Liver (tissue), 9 donors: Measurements from ENCODE around the gene CHRNB1. TPM values are rescaled to one million over a fixed set of nuclear protein-coding genes. Genes with fewer than 3 reads are reported as not detected.

Experiments
- DNase-seq: peaks from one replicate; pipeline ENCODE4 v3.0.0-alpha.2; 2017; ENCODE audit warnings: low spot score
- H3K27ac ChIP-seq, 2 donors: one replicate each; pipeline ENCODE4 v1.7.0; 2013; ENCODE audit warnings: inconsistent platforms in 2 of 2, low read length in 2 of 2, control low read depth in 1 of 2, low read depth in 1 of 2, mild to moderate bottlenecking in 1 of 2
- H3K27me3 ChIP-seq, 4 donors: one replicate each; pipeline versions ENCODE4 v1.6.1 to v1.7.0; 2013; ENCODE audit warnings: low read length in 3 of 4, inconsistent platforms in 1 of 4, mild to moderate bottlenecking in 1 of 4, moderate library complexity in 1 of 4; ENCODE audit not compliant: control insufficient read depth in 4 of 4, insufficient read depth in 4 of 4
- H3K36me3 ChIP-seq, 4 donors: one replicate each; pipeline versions ENCODE4 v1.6.1 to v1.7.0; 2013; ENCODE audit warnings: low read length in 3 of 4, mild to moderate bottlenecking in 3 of 4, low read depth in 1 of 4, moderate library complexity in 1 of 4; ENCODE audit not compliant: control insufficient read depth in 4 of 4, insufficient read depth in 3 of 4
- H3K4me1 ChIP-seq, 4 donors: one replicate each; pipeline versions ENCODE4 v1.6.1 to v1.7.0; 2013; ENCODE audit warnings: low read length in 3 of 4, mild to moderate bottlenecking in 3 of 4, moderate library complexity in 1 of 4; ENCODE audit not compliant: control insufficient read depth in 4 of 4, insufficient read depth in 4 of 4
- H3K4me3 ChIP-seq, 3 donors: one replicate each; pipeline versions ENCODE4 v1.6.1 to v1.7.0; 2013; ENCODE audit warnings: low read length in 3 of 3, control low read depth in 1 of 3, low read depth in 1 of 3, mild to moderate bottlenecking in 1 of 3
- H3K9ac ChIP-seq, 2 donors: one replicate each; pipeline ENCODE4 v1.7.0; 2013; ENCODE audit warnings: low read length in 2 of 2, mild to moderate bottlenecking in 2 of 2, moderate library complexity in 2 of 2, control low read depth in 1 of 2, low read depth in 1 of 2
- H3K9me3 ChIP-seq, 4 donors: one replicate each; pipeline versions ENCODE4 v1.6.1 to v1.7.0; 2013; ENCODE audit warnings: low read length in 3 of 4; ENCODE audit not compliant: control insufficient read depth in 4 of 4
- EGR1 ChIP-seq, 2 donors: IDR thresholded peaks; 2 replicates each; pipeline ENCODE4 v1.6.1; 2016 to 2018; ENCODE audit warnings: antibody characterized with exemption in 2 of 2, low read depth in 2 of 2
- FOXA2 ChIP-seq: IDR thresholded peaks from 2 replicates; pipeline ENCODE4 v1.6.1; 2016; ENCODE audit warnings: antibody characterized with exemption
- GABPA ChIP-seq, 2 donors: IDR thresholded peaks in 1 of 2; conservative IDR thresholded peaks in 1 of 2; 2 replicates each; pipeline ENCODE4 v1.6.1; 2016; ENCODE audit warnings: antibody characterized with exemption in 2 of 2, mild to moderate bottlenecking in 1 of 2, moderate library complexity in 1 of 2
- HNF4A ChIP-seq, 2 donors: conservative IDR thresholded peaks; 2 replicates each; pipeline ENCODE4 v1.6.1; 2016; ENCODE audit warnings: antibody characterized with exemption in 2 of 2, mild to moderate bottlenecking in 2 of 2
- JUND ChIP-seq, 2 donors: IDR thresholded peaks; 2 replicates each; pipeline ENCODE4 v1.6.1; 2016; ENCODE audit warnings: antibody characterized with exemption in 2 of 2
- NR2F2 ChIP-seq: IDR thresholded peaks from 2 replicates; pipeline ENCODE4 v1.6.1; 2016; ENCODE audit warnings: antibody characterized with exemption
- RAD21 ChIP-seq, 2 donors: IDR thresholded peaks; 2 replicates each; pipeline ENCODE4 v1.6.1; 2016; ENCODE audit warnings: antibody characterized with exemption in 2 of 2, mild to moderate bottlenecking in 2 of 2
- RXRA ChIP-seq, 2 donors: IDR thresholded peaks; 2 replicates each; pipeline ENCODE4 v1.6.1; 2017 to 2018; ENCODE audit warnings: antibody characterized with exemption in 2 of 2, mild to moderate bottlenecking in 1 of 2
- SP1 ChIP-seq: IDR thresholded peaks from 2 replicates; pipeline ENCODE4 v1.6.1; 2018; ENCODE audit warnings: antibody characterized with exemption, mild to moderate bottlenecking
- TAF1 ChIP-seq: conservative IDR thresholded peaks from 2 replicates; pipeline ENCODE4 v1.6.1; 2016; ENCODE audit warnings: antibody characterized with exemption, mild to moderate bottlenecking
- YY1 ChIP-seq: IDR thresholded peaks from 2 replicates; pipeline ENCODE4 v1.6.1; 2016; ENCODE audit warnings: antibody characterized with exemption, mild to moderate bottlenecking
- WGBS: extraction: QIAGEN DNeasy Blood & Tissue Kit; methylation state at CpG from one replicate; pipeline ENCODE4 v1.1.7; 2013; 5-methylcytosine and 5-hydroxymethylcytosine counted together
- polyA plus RNA-seq, 2 donors: library from polyadenylated mRNA; stranded (reverse) in 1 of 2; unstranded in 1 of 2; fragments of 200-250 nt in 1 of 2; fragments of >200 nt in 1 of 2; fragmentation: Nextera tagmentation in 1 of 2; extraction: Ambion mirVana in 1 of 2; gene quantifications; one replicate each; pipeline versions ENCODE4 v1.2.1 to v1.2.3, GENCODE V29; 2013 to 2015
- total RNA-seq, 2 donors: library from RNA; depleted of rRNA; stranded (reverse); fragments of >200 nt; gene quantifications; one replicate each; pipeline ENCODE4 v1.2.3, GENCODE V29; 2014
- TF ChIP-seq, protein P1 (sequence below): IDR thresholded peaks from 2 replicates; pipeline ENCODE4 v1.6.1; 2016; ENCODE audit warnings: antibody characterized with exemption
- TF ChIP-seq, protein P2 (sequence below): fragments of 150-350 bp; IDR thresholded peaks from 2 replicates; pipeline ENCODE4 v1.5.1; 2017; ENCODE audit warnings: improper control_type of control experiment, low read depth, low read length; ENCODE audit not compliant: missing input control
- TF ChIP-seq, protein P3 (sequence below): IDR thresholded peaks from 2 replicates; pipeline ENCODE4 v1.6.1; 2016; ENCODE audit warnings: antibody characterized with exemption
- TF ChIP-seq, protein P4 (sequence below): IDR thresholded peaks from 2 replicates; pipeline ENCODE4 v1.6.1; 2016; ENCODE audit warnings: antibody characterized with exemption
- TF ChIP-seq, protein P5 (sequence below): IDR thresholded peaks from 2 replicates; pipeline ENCODE4 v1.6.1; 2016; ENCODE audit warnings: antibody characterized with exemption, mild to moderate bottlenecking
- donor health status: healthy.
- donor health status: healthy.
- donor health status: healthy.
- donor health status: healthy.
- donor health status: healthy.

CHRNB1 gene
- total and polyA plus RNA-seq, 4 donors = 4.2 to 11.5 (median 7.2) TPM

DNA sequence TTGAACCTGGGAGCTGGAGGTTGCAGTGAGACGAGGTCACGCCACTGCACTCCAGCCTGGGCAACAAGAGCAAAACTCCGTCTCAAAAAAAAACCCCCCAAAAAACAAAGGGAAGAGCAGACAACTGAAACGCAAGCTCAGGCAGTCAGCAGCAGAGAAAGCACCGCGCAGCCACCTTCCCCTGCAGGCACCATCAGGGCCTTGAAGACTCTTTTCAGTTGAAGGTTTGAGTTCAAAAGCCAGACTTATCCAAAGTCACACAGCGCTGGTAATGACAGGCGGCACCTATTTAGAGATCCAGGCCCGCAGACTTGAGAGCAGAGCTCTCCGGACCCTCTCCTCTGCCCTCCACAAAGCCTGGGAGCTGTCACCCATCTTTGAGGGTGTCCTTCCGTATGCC, 23.4 kb downstream of the CHRNB1 start:
- H3K27ac ChIP-seq = no peak overlapping the region
- H3K4me3 ChIP-seq = no peak overlapping the region
- no peak for TF ChIP-seq EGR1 (IDR thresholded peaks at IDR 0.05; ENCODE audit: low read depth in 2 of 2)
- no peak for TF ChIP-seq SP1
- no peak for TF ChIP-seq FOXA2
- no peak for TF ChIP-seq HNF4A (conservative IDR thresholded peaks at IDR 0.05)
- no peak for TF ChIP-seq GABPA (IDR thresholded peaks at IDR 0.05 in 1 of 2, conservative IDR thresholded peaks at IDR 0.05 in 1 of 2)
- TF ChIP-seq, protein P1, sequence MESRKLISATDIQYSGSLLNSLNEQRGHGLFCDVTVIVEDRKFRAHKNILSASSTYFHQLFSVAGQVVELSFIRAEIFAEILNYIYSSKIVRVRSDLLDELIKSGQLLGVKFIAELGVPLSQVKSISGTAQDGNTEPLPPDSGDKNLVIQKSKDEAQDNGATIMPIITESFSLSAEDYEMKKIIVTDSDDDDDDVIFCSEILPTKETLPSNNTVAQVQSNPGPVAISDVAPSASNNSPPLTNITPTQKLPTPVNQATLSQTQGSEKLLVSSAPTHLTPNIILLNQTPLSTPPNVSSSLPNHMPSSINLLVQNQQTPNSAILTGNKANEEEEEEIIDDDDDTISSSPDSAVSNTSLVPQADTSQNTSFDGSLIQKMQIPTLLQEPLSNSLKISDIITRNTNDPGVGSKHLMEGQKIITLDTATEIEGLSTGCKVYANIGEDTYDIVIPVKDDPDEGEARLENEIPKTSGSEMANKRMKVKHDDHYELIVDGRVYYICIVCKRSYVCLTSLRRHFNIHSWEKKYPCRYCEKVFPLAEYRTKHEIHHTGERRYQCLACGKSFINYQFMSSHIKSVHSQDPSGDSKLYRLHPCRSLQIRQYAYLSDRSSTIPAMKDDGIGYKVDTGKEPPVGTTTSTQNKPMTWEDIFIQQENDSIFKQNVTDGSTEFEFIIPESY = no peak
- TF ChIP-seq, protein P2, sequence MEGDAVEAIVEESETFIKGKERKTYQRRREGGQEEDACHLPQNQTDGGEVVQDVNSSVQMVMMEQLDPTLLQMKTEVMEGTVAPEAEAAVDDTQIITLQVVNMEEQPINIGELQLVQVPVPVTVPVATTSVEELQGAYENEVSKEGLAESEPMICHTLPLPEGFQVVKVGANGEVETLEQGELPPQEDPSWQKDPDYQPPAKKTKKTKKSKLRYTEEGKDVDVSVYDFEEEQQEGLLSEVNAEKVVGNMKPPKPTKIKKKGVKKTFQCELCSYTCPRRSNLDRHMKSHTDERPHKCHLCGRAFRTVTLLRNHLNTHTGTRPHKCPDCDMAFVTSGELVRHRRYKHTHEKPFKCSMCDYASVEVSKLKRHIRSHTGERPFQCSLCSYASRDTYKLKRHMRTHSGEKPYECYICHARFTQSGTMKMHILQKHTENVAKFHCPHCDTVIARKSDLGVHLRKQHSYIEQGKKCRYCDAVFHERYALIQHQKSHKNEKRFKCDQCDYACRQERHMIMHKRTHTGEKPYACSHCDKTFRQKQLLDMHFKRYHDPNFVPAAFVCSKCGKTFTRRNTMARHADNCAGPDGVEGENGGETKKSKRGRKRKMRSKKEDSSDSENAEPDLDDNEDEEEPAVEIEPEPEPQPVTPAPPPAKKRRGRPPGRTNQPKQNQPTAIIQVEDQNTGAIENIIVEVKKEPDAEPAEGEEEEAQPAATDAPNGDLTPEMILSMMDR = no peak
- no peak for TF ChIP-seq JUND (IDR thresholded peaks at IDR 0.05)
- DNase-seq = no peak
- H3K36me3 ChIP-seq = peaks cover 0 to 7% (median 1%) of the 10 kb centered on the region in 4 donors
- H3K27me3 ChIP-seq = no peaks in the 10 kb centered on the region
- peaks cover 0 to 20% (median 12%) of the 10 kb centered on the region in 4 donors for H3K4me1 ChIP-seq
- no peak overlapping the region for H3K9ac ChIP-seq
- WGBS = 96% methylated on average over 11 of the region's 11 CpGs
- no peaks in the 10 kb centered on the region for H3K9me3 ChIP-seq

DNA sequence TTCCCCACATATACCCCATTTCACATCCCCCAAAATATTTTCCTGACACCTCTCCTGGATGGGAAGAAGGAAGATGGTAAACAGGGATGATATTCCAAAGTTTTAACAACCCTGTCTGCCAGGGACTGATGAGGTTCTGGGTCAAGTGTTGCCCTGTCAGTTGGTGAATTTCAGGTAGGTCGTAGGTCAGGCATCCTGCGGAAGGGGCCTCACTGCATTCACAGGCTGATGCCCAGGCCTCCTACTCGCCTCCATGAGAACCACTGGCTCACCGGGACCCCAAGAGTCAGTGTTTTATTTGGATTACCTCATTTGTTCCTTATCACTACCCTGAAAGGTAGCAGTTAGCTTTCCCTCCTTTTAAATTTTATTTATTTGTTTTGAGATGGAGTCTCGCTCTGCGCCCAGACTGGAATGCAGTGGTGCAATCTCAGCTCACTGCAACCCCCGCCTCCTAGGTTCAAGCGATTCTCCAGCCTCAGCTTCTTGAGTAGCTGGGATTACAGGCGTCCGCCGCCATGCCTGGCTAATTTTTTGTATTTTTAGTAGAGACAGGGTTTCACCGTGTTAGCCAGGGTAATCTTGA, 24.0 kb downstream of the CHRNB1 start:
- H3K9me3 ChIP-seq = no peaks in the 10 kb centered on the region
- no peak for DNase-seq
- no peaks in the 10 kb centered on the region for H3K27me3 ChIP-seq
- peaks cover 0 to 20% (median 12%) of the 10 kb centered on the region in 4 donors for H3K4me1 ChIP-seq
- no peak overlapping the region for H3K27ac ChIP-seq
- no peak overlapping the region for H3K4me3 ChIP-seq
- TF ChIP-seq YY1 (no peak), RXRA (IDR thresholded peaks at IDR 0.05) (no peak), NR2F2 (no peak), JUND (IDR thresholded peaks at IDR 0.05) (no peak), TAF1 (no peak), RAD21 (IDR thresholded peaks at IDR 0.05) (no peak), FOXA2 (no peak), SP1 (no peak)
- TF ChIP-seq, protein P1 = no peak
- TF ChIP-seq, protein P3, sequence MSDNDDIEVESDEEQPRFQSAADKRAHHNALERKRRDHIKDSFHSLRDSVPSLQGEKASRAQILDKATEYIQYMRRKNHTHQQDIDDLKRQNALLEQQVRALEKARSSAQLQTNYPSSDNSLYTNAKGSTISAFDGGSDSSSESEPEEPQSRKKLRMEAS = no peak
- TF ChIP-seq, protein P4, sequence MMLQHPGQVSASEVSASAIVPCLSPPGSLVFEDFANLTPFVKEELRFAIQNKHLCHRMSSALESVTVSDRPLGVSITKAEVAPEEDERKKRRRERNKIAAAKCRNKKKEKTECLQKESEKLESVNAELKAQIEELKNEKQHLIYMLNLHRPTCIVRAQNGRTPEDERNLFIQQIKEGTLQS = no peak
- TF ChIP-seq, protein P2 = no peak
- TF ChIP-seq, protein P5, sequence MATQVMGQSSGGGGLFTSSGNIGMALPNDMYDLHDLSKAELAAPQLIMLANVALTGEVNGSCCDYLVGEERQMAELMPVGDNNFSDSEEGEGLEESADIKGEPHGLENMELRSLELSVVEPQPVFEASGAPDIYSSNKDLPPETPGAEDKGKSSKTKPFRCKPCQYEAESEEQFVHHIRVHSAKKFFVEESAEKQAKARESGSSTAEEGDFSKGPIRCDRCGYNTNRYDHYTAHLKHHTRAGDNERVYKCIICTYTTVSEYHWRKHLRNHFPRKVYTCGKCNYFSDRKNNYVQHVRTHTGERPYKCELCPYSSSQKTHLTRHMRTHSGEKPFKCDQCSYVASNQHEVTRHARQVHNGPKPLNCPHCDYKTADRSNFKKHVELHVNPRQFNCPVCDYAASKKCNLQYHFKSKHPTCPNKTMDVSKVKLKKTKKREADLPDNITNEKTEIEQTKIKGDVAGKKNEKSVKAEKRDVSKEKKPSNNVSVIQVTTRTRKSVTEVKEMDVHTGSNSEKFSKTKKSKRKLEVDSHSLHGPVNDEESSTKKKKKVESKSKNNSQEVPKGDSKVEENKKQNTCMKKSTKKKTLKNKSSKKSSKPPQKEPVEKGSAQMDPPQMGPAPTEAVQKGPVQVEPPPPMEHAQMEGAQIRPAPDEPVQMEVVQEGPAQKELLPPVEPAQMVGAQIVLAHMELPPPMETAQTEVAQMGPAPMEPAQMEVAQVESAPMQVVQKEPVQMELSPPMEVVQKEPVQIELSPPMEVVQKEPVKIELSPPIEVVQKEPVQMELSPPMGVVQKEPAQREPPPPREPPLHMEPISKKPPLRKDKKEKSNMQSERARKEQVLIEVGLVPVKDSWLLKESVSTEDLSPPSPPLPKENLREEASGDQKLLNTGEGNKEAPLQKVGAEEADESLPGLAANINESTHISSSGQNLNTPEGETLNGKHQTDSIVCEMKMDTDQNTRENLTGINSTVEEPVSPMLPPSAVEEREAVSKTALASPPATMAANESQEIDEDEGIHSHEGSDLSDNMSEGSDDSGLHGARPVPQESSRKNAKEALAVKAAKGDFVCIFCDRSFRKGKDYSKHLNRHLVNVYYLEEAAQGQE = no peak
- WGBS = 78% methylated on average over 12 of the region's 12 CpGs
- peaks cover 0 to 2% (median 0%) of the 10 kb centered on the region in 4 donors for H3K36me3 ChIP-seq
- no peak overlapping the region for H3K9ac ChIP-seq
